ENCODE results near the gene AKAP13.
"Not testable (repeated sequence)": the region's sequence is repeated elsewhere in the genome, so short reads cannot be mapped to it uniquely, and the experiment has no call there.

The AKAP13 gene

DNA sequence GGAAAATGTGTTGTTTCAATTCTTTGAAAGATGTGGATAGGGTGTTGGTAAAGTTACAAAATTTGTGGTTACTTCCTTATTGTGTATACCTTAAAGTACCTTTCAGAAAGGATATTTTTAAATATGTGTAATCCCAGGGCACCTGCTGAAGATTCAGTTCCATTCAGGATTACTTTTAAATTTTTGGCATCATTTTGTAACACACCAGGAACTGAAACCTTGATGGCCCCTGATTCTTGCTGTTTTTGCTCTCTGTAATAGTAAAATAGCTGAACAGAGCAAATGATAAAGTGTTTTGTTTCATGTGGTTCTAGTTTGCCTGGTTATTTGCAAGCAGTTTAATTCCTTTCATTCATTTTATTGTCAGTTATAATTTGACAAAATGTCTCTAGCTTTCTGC is 253.5 kb downstream of the AKAP13 start:
- DNase-seq: no peak

DNA sequence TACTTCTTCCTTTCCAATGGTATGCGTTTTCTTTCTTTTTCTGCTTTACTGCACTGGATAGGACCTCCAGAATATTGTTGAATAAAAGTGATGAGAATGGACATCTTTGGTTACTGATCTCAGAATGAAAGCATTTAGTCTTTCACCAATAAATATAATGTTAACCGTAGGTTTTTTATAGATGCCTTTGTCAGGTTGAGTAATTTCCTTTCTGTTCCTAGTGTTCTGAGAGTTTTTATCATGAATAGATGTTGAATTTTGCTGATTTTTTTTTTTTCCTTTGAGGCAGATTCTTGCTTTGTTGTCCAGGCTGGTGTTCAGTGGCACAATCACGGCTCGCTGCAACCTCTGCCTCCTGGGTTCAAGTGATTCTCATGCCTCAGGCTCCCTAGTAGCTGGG is 255.9 kb downstream of the AKAP13 start:
- no peak for DNase-seq

DNA sequence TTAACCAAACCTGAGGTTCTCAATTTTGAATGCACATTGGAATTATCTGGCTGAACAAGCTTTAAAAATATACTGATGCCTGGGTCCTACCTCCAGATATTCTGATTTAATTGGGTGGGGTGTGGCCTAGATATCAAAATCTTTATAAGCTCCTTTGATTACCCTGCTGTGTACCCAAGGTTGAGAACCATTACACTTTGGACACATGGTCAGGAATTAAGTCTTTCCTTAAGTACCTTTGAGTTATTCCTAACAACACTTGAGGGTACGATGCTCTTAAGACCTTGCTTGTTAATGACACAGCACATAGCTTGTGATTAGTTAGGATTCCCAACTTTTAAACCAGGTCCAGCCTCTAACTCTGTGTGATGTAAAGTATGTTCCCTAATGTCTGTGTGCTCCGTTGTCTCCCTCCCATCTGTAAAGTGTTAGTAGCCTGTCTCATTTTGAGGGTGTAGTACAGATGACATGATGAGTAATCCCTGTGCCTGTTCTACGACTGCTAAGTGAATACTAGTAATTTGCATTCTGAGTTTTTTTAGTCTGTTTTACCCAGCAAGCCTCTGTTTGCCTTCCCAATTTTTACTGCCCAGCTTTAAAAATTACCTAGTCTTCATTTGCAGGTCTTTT is 259.5 kb downstream of the AKAP13 start:
- peak; percentile 69 for DNase-seq

DNA sequence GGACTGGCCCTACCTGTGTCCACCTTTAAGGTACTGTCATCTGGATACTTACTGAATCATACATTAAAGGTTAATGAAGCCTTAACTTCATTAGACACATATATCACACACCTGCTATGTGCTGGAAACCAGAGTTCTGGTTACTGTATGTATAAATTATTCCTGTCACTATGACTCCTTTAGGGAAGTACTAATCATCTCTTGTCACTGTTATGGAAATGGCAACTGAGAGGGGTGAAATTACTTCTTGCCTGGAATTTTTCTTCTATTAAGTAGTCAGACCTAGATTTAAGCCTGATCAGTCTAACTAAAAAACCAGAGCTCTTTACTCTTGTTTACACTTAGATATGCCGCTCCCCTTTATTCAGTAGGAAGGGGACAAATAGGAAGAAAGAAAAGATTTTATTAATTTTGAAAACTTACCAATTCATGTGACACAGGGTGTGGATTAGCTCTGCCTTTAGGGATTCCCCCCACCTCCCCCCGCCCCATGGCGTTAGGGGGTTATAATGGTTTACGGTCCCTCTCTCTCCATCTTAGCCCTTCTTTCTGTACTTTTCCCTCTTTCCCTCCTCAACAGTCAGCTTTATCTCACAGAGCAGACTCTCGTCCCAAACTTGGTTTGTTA is 261.8 kb downstream of the AKAP13 start:
- no peak for DNase-seq

DNA sequence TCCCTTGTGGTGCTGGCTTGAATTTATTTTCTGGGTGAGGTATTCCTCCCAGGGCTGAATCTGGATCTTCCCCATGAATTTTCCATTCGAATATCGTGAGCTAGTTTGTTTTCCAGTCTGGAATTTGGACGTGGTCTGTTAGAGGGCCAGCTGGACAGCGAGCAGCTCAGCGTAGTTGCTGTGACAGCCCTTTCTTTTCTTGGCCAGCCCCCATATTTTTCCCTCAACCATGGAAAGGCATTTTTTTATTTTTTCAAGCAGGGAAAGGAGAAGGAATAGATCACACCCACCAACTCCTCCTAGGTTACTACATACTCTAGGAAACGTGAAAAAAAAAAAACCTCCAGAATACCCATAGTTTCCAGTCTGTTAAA is 262.3 kb downstream of the AKAP13 start:
- DNase-seq: no peak

DNA sequence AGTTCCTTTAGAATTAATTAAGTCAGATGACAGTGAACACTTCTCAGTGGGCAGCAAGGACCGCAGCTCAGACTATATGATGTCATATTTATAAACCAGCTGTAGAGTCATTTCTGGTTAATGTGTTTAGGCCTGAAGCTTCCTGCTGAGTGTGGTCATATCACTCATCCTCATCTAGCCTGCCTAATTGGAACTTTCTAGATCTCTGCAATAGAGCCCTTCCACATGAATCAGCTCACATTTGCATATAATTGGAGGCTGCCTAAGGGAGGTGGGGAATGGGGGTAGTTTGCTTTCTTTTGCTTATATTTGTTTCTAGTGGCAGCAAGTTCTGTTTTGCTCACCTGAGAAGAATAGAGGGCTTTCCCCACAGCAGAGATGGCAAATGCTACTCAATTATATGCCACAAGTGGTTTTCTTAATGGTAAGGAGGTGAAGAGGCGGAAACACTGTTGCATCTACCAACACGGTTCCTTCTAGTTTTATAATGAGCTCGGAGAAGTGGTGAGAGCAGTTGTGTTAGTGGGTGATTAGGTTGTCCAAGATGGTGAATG is 266.2 kb downstream of the AKAP13 start:
- DNase-seq: peak; percentile 49

GRCh38 chr15:85649372-85649771 is 269.0 kb downstream of the AKAP13 start:
- peak; percentile 89 for DNase-seq

DNA sequence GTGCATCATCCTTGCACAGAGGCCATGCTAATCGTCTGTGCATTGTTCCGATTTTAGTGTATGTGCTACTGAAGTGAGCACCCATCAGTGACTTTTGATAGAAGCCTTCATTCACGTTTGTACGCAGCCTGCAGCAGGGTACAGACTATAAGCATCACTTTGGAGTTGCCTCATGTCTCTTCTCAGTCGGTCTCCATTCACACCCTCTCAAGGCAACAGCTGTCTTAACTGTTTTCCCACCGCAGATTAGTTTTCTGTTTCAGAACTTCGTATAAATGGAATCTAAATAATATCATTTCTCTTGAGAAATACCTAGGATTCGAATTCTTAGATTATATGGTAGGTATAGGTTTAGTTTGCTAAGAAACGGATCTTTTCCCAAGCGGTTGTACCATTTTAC is 271.1 kb downstream of the AKAP13 start:
- no peak for DNase-seq

DNA sequence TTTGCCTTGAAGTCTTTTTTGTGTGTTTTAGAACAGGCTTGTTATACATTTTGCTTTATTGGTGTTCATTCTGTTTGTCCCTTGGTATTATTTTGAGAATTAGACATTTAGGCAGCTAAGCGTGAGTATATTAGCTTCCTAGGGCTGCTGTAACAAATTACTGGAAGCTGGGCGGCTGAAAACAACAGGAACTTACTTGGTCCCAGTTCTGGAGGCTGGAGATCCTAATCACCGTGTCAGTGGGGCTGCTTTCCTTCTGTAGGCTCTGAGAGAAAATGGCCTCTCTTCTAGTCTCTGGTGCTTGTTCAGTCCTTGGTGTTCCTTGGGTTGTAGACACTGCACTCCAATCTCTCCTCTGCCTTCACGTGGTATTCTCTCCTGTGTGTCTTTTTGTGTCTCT is 272.1 kb downstream of the AKAP13 start:
- no peak for DNase-seq

DNA sequence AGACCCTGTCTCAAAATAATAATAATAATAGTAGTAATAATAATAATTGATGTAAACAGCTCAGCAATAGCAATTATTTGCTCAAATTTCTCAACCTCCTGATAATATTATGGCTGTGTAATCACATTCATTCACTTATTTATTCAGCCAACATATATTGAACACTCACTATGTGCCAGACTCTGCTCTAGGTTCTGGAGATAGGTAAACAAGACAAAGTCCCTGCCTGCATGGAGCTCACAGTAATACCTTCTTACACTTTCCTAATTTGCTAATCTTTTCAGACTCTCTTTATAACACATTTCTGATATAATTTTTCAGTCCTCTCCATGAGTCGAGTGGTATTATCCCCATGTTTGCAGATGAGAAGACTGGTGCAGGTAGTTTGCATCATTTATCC is 276.7 kb downstream of the AKAP13 start:
- no peak for DNase-seq

DNA sequence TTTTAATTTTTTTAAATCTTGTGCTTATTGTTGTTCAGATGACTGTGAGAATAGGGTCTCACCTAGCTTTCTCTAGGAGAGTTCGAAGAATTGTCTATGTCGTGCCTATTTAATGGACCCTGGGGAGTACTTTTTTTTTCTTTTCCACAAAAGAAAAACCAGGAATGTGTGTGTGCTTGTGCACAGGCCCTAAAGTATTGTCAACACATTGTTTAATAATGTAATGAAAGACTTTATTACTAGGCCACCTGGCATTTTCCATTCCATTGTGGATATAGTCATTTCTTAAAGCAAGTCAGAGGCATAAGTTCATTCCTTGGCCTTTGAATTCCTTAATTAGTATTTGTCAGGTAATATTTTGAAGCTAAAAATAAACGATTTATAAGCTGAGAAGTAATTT is 278.4 kb downstream of the AKAP13 start:
- DNase-seq: no peak

GRCh38 chr15:85661859-85662258 is 281.5 kb downstream of the AKAP13 start:
- no peak for DNase-seq

GRCh38 chr15:85665677-85666076 is 285.3 kb downstream of the AKAP13 start:
- DNase-seq: not testable (repeated sequence)

DNA sequence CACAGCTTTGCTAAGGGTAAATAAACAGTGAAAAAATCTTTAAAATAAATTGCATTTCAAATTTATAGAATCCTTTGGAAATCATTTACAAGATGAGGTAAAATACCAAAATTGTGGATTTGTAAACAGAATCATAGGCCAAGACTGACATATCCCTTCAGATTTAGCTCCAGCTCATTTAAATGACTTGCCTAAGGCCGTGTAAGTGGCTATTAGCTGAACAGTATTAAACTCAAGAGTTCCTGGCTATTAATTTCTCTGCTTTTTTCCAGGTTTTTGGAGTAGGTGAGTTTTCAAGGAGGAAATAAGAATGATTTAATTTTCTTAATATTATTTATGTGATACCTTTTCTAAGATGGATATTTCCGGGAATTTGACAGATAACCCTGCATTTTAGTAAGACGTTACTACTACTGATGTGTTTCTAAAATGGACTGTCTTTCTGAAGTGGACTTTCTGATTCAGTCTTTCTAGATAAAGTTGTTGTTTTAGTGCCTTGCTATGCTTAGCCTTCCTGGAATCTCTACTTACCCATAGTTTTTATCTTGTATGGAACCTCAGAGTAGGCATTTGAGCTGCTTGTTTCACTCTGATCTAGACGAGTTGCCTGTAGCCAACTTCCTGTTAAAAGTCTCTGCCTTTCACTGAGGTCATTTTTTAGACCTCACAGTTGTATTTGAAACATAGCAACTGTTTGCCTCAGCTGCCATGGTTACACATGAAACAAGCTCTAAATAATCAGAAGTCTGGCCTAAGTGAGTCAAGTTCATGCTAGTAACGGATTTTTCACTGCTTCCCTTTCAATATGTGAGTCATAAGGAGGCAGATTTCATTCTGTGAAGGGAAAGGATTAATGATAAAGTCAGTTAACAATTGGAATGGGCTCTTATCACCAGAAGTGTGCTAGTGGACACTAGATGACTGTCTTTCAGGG is 287.4 kb downstream of the AKAP13 start:
- DNase-seq: peak; percentile 97

- no peak for DNase-seq
Observed at GRCh38 chr15:85671156-85671555, 290.8 kb downstream of the AKAP13 start.

DNA sequence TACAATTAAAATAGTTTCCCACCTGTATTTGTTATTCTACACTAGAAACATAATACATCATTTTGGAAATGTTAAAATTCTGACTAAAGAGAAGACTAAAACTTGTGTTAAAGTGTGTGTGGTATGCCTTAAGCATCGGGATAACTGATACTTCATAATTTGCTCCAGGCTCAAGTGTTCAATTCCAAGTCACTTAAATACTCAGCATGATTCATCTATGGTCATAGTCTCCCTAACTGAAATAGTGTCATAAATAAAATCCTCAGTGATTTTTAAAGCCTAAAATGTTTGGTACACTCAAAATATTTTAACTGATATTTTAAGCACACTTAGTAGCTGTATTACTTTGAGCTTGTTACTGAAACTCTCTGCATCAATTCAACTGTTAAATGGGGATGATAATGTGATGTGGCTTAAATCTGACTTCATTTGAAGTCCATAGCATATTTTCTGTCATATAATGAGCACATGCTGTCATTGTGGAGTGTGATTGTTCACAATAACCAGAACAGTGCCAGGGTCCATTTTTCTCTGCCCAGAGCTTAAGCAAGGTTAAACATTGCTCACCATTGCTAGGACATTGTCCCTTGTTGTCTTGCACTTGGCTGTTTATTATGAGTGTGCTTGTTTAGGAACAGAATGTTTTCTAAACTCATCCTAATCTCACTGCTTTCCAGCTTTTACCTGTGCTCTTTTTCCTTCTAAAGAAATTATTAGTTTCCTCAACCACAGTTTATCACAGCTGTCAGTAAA is 292.1 kb downstream of the AKAP13 start:
- peak; percentile 21 for DNase-seq

DNA sequence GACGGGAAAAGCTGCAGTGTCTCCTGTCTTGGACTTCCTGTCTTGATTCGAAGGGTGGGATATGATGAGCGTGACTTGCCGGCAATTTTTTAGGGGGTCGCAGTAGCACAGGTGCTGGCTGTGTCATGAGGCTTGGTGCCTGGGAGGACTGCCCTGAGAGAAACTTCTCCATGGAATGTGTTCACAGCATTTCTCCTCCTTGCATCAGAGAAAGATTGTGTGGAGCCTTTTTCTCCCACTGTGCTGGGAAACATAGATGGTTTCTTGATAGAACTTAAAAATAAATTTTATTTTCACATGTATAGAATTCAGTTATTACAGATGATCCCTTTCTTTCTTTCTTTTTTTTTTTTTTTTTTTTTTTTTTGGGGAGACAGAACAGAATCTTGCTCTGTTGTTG is 292.9 kb downstream of the AKAP13 start:
- no peak for DNase-seq

DNA sequence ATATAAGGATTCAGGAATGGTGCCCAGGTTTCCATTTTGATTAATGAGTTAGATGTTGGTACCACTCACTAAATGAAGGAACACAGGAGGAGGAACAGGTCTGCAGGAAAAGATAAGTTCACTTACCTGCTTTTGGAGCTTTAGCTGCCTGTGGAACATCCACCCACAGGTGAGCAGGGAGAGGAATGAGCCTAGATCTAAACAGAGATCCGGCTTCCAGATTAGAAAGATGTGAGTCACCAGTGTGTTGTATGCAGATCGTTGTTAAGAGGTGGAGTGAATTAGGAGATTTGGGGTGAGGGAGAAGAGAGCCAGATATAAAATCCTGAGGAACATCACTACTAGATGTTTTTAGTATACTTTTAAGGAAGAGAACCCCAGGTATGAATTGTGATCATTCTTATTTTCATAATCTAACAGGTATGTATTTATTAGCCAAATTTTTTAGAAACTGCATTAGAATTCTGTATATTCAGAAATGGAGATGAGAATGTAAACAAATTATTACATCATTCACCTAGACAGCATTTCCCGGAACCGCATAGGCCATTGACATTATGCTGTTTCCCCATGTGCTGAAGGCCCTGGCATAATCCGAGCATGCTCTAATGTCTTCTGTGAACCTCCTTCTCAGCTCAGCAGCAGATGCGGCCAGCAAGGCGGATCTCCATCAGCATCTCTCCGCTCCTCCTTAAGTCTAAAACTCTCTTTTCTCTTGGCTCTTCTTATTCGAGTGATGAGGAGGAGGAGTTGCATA is 296.1 kb downstream of the AKAP13 start:
- no peak for DNase-seq

DNA sequence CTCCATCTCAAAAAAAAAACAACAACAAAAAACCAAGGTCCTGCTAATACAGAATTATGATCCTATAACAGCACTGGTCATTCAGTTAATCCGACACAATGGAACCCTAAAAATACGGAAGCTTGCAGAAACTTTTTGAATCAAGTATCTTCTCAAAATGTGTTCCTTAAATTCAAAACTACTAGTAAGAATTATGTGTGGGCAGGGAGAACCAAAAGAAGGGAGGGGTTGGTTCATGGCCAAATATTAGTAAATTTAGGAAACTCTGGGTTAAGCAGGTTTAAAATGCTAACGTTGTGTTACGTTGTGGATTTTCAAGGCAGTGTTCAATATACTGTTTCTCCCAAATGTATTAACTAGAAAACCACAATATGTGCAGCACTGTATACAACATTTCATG is 298.8 kb downstream of the AKAP13 start:
- no peak for DNase-seq

- no peak for DNase-seq
Observed at GRCh38 chr15:85681386-85681785, 301.0 kb downstream of the AKAP13 start.

DNA sequence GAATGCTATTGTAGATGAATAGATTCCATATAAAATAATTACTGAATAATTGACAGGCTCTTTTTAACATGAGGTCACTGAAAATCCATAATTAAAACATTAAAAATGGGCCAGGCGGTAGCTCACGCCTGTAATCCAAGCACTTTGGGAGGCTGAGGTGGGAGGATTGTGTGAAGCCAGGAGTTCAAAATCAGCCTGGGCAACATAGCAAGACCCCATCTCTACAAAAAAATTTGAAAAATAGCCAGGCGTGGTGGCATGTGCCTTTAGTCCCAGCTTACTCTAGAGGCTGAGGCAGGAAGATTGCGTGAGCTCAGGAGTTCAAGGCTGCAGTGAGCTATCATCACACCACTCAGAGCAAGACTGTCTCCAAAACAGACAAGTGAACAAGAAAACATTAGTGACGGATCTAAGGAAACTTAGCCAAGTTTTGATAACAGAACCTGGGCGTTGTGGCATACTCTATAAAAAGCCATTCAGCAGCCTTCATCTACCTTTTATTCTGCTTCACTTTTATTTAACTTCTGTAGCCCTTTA is 303.8 kb downstream of the AKAP13 start:
- no peak for DNase-seq

DNA sequence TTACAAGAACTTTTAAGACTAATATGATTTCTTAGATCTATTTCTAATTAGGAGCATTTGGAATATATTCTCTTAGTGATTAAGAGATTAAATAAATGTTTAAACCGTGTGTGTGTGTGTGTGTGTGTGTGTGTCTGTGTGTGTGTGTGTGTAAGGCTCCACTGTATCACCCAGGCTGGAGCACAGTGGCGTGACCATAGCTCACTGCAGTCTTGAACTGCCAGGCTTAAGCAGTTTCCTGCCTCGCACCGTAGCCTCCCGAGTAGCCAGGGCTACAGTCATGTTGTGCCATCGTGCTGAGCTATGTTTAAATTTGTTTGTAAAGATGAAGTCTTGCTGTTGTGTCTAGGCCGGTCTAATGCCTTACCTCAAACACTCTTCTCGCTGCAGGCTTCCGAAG is 305.0 kb downstream of the AKAP13 start:
- no peak for DNase-seq

Data from HCEC 1CT (cell line).